ENCODE results near the gene TNS2.
A peak's percentile ranks its signal among the peaks of the same experiment; 100 is the strongest.

TNS2 gene

DNA sequence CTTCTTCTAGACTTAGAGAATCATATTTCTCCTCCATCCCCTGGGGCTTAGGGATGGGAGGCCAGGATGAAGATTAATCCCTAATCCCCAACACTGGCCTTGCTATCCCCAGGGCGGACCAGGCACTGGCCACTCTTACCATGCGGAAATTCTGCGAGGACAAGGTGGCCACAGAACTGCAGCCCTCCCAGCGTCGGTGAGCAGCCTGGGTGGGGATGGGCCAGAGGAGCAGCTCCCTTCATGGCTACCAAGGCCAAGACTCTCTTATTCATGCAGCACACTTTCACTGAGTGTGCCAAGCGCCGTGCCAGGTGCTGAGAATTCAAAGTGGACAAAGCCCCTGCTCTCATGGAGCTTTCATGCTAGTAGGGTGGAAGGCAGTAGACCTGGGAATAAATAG is 7.0 kb downstream of the TNS2 start:
- no peak for DNase-seq

DNA sequence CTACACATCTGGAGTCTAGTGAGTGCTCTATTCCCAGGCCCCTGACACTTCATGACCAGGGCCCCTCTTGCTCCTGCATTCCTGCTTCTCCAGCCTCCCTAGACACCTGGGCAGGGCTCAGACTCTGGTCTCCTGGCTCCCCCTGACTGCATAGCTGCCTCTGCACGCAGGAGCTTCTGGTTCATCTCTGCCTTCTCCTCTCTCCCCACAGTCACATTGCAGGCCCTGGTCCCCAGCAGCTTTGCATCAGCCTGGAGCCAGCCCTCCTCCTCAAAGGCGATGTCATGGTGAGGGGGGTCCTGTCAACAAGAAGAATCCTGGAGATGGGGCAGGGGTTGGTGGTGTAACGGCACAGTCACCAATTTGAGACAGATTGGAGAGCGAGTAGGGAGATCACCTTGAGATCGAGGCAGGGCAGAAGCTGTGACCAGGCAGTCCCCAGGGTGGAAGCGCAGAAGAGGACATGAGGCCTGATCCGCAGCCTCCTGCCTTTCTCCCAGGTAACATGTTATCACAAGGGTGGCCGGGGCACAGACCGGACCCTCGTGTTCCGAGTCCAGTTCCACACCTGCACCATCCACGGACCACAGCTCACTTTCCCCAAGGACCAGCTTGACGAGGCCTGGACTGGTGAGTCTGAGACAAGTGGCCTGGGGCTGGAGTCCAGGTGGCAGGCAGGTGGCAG is 8.1 kb downstream of the TNS2 start:
- no peak for DNase-seq

- no peak for DNase-seq
Measured at GRCh38 chr12:53058674-53059433, 9.0 kb downstream of the TNS2 start.

DNA sequence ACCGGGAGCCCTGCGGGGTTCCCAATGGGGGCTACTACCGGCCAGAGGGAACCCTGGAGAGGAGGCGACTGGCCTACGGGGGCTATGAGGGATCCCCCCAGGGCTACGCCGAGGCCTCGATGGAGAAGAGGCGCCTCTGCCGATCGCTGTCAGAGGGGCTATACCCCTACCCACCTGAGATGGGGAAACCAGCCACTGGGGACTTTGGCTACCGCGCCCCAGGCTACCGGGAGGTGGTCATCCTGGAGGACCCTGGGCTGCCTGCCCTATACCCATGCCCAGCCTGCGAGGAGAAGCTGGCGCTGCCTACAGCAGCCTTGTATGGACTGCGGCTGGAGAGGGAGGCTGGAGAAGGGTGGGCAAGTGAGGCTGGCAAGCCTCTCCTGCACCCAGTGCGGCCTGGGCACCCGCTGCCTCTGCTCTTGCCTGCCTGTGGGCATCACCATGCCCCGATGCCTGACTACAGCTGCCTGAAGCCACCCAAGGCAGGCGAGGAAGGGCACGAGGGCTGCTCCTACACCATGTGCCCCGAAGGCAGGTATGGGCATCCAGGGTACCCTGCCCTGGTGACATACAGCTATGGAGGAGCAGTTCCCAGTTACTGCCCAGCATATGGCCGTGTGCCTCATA is 9.7 kb downstream of the TNS2 start:
- DNase-seq = no peak

GRCh38 chr12:53060064-53060720 is 10.3 kb downstream of the TNS2 start:
- no peak for DNase-seq

DNA sequence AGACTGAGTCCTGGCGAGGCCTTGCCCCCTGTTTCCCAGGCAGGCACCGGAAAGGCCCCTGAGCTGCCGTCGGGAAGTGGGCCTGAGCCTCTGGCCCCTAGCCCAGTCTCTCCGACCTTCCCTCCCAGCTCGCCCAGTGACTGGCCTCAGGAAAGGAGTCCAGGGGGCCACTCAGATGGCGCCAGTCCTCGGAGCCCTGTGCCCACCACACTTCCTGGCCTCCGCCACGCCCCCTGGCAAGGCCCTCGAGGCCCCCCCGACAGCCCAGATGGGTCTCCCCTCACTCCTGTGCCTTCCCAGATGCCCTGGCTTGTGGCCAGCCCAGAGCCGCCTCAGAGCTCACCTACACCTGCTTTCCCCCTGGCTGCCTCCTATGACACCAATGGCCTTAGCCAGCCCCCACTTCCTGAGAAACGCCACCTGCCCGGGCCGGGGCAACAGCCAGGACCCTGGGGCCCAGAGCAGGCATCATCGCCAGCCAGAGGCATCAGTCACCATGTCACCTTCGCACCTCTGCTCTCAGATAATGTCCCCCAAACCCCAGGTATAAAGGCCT is 10.9 kb downstream of the TNS2 start:
- no peak for DNase-seq

- no peak for DNase-seq
Measured at GRCh38 chr12:53061404-53062010, 11.6 kb downstream of the TNS2 start.

DNA sequence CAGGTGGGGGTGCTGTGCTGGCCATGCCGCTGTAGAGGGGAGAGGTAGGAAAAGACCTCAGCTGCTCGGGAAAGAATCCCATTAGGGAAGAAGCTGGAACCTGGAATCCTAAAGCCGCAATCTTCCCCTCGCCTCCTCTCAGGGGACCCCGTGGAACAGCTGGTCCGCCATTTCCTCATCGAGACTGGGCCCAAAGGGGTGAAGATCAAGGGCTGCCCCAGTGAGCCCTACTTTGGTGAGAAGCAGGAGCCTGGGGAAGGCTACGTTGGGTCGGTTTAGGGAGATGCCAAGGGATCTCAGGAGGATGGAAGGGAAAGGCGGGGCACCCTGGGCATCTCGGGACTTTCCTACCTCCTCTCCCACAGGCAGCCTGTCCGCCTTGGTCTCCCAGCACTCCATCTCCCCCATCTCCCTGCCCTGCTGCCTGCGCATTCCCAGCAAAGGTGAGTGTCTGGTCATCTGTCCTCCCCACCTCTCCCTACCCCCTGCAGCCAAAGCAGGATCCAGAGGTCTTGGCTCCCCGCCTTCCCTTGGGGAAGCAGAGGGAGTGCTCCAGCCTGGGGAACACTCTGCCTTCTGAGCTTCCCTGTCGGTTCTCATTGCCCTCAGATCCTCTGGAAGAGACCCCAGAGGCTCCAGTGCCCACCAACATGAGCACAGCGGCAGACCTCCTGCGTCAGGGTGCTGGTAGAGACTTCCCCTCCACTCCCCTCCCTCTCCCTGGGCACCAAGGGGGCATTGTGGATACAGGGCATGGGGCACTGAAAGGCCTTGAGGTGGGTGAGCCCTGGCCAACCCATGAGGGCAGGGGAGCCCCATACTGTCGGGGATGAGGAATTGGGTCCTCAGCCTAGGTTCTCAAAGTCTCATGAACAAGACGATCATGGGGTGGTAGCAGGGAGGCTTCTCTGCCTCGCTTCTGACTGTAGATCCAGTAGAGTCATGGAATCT is 12.4 kb downstream of the TNS2 start:
- no peak for DNase-seq

- no peak for DNase-seq
Measured at GRCh38 chr12:53062977-53063707, 13.3 kb downstream of the TNS2 start.

DNA sequence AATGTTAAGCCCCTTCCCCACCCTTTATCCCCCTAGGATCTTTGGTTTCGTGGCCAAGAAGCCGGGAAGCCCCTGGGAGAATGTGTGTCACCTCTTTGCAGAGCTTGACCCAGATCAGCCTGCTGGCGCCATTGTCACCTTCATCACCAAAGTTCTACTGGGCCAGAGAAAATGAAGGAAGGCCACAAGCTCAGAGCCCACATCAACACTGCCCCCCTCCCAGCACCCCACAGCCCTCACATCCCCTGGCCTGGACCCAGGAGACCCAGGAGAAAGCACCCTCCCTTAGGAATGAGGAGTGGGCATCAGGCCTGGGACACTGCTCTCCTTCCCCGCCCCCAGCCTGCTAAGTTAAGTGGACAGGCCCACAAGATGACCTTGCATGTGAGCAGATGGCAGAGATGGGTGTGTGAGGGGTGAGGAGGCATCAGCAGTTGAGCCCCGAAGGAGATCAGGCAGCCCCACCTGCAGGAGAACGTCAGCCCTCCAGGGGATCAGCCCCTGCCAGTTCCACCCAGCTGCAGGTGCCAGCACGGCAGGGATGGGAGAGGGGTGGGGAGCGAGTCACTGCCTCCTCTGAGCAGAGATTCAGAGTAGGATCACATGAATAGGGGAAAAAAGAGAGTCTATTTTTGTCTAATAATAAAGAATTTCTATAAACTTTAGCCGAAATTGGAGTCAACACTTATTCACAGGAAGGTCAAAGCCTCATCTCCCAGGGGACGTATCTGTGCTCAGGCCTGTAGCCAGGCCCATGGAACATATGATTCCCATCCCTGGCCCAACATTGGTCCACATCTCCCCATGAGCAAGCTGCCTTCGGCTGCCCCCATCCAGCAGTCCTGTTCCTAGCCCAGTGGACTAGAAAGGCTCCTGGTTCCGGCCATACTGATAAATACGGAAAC is 14.1 kb downstream of the TNS2 start:
- no peak for DNase-seq

DNA sequence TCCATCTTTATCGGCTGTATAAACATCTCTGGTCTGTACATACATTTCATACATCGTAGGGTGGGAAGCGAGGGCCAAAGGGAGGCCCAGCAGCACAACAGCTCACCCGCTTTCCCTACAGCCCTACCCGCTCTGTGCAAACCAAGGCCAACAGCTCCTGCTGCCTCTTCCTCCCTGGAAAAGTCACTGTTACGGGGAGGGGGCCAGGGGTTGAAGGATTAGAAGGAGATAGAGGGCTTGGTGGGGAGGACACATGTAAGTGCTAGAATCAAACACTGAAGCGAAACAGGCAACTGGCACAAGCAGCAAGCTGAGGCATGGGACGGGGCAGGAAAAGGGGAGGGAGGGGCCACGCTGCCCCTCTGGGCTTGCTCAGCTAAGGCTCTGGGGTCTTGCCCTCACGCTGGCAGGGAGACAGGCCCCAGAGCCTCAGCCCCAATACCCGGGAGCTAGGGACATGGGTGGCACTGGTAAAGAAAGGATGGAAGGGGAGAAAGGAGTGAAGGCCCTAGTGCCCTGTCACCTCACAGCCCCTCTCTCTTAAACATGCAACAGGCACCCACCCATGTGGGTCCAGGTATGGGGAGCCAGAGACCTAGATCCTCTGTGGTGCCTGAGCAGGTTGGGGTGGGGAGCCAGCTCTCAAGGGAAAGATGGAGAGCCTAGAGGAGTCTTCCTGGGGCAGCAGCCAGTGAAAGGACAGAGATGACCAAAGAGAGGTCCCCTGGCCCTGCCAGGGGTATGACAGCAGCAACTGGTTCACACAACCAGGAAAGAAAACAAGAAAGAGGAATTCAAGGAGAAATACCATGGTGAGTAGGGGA is 15.0 kb downstream of the TNS2 start:
- DNase-seq = no peak

DNA sequence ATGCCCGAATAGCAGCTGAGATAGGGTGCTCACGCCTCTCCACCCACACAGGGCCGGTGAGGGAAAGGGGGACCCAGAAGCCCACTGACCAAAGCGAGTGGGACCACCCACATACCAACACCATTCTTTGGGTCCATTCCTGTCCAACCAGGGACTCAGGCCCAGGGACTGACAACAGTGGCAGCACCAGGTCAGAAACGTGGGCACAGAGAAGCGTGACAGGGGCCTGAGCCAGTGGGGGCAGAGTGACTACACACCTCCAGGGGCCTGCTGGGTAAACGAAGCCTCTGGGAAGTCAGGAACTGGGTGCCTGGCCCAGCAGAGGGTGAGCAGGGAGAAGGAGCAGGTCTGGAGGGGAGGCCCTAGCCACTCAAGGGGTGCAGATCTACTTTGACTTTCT is 15.6 kb downstream of the TNS2 start:
- DNase-seq = no peak

GRCh38 chr12:53065975-53066931 is 16.4 kb downstream of the TNS2 start:
- DNase-seq = peak in 1 of 2 donors; percentile 88

DNA sequence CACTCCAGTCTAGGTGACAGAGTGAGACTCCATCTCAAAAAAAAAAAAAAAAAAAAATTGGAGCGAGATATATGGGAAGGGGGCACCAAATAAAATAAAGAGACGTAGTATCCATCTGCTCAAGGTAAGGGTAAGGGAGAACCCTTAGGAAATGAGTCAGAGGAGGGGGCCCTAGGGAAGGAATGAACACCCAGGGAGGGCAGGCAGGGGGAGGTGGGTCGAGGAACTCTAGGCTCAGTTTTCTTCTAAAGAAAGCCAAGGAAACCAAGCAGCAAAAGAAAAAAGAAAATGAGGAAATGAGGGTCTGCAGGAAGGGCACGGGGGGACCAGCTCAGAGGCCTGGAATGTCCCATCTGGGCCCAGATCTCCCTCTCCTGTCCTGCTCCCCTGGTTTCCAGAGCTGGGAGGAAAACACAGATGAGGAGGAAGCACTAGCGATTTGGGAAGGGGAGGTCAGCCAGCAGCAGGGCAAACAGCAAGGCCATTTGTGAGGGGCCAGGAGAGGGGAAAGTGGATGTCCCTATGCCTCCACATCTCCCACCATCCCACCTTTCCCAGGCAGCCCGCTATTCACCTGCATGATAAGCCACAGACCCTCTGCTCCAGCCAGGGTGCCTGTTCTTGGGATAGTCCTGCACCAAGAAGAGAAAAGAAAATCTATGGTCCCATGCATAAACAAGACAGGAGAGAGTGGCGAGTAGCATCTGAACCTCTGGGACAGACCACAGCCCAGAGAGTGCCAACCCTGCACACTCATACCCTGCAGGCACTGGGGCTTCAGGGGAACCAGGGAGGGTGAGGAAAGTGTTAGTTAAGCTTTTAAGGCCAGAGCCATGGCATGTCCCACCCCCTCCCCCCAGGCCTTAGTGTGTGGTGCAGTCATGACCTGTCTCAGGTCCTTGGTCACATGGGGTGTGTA is 17.5 kb downstream of the TNS2 start:
- no peak for DNase-seq

DNA sequence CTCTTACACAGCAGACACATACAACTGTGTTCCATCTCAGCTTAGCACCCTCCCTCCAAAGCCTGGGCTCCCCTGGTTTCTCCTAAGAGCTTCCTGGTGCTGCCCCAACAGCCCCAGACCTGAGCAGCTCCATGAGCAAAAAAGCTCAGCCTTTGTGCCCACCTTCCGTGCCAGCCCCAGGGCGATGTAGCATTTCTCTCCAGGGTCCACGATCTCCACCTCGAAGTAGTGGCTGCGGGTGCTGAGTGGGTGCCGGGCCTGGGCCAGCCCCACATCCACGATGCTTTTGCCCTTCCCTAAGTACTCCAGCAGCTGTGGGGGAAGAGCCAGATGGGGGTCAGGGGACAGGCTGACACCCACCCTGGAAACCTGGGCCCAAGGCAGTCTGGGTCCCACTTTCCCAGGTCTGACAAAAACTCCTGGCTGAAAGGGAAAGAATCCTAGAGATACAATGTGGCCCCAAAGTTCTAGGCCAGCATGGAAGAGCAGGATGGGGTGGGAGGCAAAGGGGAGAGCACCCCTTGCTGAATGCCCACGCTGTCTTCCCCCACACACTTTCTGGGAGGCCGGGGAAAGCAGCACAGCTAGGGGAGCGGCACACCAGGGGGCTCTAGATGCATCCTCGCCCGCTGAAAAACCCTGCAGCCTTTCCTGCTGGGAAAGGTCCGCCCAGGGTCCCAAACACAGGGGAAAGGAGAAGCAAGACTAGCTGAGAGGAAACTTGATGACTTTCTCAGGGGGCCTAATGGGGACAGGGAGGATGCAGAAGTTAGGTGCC is 18.3 kb downstream of the TNS2 start:
- DNase-seq = no peak

Data from inflammatory macrophage treated with lipopolysaccharide for 1 hour (primary cell).